ENCODE results near the gene GPD2.

Gene GPD2

DNA sequence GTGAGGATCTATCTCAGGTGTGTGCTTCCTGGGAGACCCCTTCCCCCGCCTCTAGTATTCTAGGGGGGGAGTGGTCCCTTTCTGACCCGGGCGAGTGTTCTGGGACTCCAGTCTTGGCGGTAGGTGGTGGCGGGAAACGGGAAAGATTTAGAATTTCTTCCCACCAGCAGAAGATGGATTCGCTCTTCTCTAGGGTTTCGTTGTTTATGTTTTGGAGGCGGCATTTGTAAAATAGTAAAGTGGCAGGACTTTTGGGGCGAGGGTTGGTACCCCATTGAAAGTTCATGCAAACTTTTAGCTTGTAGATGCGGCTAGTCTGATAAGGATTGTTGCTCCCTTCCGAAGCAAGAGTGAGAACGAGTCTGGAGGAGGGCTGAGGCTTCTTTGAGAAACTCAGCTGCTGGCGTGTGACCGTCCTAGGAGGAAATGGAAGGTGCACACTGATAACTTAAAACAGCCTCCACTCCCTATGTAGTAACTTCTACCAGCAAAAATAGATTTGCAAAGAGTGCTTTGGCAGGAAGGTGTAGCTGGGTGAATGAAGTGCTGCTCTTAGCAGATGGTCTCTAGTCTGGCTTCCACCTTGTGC, 412 bp downstream of the GPD2 start:
- H3K27me3 ChIP-seq (ENCODE audit: control insufficient read depth in 1 of 2, insufficient read depth in 1 of 2, low read length in 2 of 2): no peaks in the 10 kb centered on the region

DNA sequence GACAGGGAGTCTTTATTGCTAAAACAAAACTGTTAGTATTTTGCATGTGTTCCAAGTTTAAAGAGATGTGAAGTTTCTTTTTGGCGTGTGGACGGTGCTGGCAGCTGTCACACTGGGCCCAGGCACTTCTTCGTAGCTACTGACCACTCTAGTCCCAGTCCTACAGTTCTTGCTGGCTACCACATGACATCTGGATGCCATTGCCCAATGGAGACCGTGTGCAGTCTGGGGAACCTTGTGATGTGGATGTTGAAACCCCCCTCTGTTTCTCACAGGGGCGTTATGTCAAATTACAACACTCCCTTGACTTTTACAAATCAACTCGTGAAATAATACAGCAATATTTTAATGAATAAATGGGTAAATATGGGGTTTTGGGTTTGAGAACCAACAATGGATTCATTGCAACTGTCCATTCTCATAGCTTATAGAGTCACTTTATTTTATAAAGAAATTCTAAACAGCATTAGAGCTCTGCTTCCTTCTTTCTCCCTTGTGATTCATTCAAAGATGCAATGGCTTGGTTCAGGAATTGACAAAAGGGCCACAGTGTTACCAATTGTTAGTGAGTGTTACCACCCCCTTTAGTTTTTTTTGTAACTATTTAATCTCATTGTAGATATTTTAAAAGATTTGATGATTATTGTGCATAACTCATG, 1.2 kb downstream of the GPD2 start:
- H3K4ac ChIP-seq (ENCODE audit: low read depth in 1 of 2, low read length in 2 of 2): no peak overlapping the region
- no peak overlapping the region for H2BK5ac ChIP-seq (ENCODE audit: low read depth, low read length, poor library complexity, severe bottlenecking)
- no peak overlapping the region for H2AK5ac ChIP-seq (ENCODE audit: low read length, severe bottlenecking)
- H3K4me2 ChIP-seq (ENCODE audit: low read length, poor library complexity, severe bottlenecking): peak overlapping the region; percentile 94
- H3K4me1 ChIP-seq (ENCODE audit: control insufficient read depth, insufficient read depth, low read depth, low read length): peaks cover 13% of the 10 kb centered on the region
- H3K9me3 ChIP-seq (ENCODE audit: control insufficient read depth, low read length): no peaks in the 10 kb centered on the region
- WGBS: 93% methylated on average over 4 of the region's 6 CpGs
- H3K36me3 ChIP-seq (ENCODE audit: control insufficient read depth in 1 of 2, insufficient read depth in 2 of 2, low read depth in 1 of 2, low read length in 2 of 2): peaks cover 2 to 9% of the 10 kb centered on the region in 2 experiments
- H2BK120ac ChIP-seq (ENCODE audit: low read depth, low read length): no peak overlapping the region
- peak overlapping the region in 1 of 2 experiments; percentile 90 for H3K4me3 ChIP-seq (ENCODE audit: insufficient read depth in 1 of 2, low read depth in 1 of 2, low read length in 2 of 2)
- H3K23ac ChIP-seq (ENCODE audit: low read length in 2 of 2): no peak overlapping the region
- no peak overlapping the region for H2BK15ac ChIP-seq (ENCODE audit: low read depth, poor library complexity, severe bottlenecking)
- H4K91ac ChIP-seq (ENCODE audit: low read length): no peak overlapping the region
- H3K79me1 ChIP-seq (replicated peaks; ENCODE audit: low read length, poor library complexity, severe bottlenecking): peaks cover 14% of the 10 kb centered on the region
- no peaks in the 10 kb centered on the region for H3K27me3 ChIP-seq (ENCODE audit: control insufficient read depth in 1 of 2, insufficient read depth in 1 of 2, low read length in 2 of 2)
- peak overlapping the region in 1 of 2 experiments; percentile 59 for H2BK12ac ChIP-seq (ENCODE audit: low read length in 2 of 2)
- no peak overlapping the region for H3K18ac ChIP-seq (ENCODE audit: low read depth in 1 of 2, low read length in 2 of 2)
- peak; percentile 76 for DNase-seq
- H3K27ac ChIP-seq (ENCODE audit: low read length, poor library complexity, severe bottlenecking): no peak overlapping the region
- peak overlapping the region; percentile 97 for H3K9ac ChIP-seq (ENCODE audit: low read length)
- H2AFZ ChIP-seq (ENCODE audit: low read depth, low read length): no peak overlapping the region
- no peak overlapping the region for H4K8ac ChIP-seq (ENCODE audit: low read length)
- H3K14ac ChIP-seq (ENCODE audit: low read length in 2 of 2): no peak overlapping the region

More for the DNA sequence above, 412 bp downstream of the GPD2 start:
- Histone ChIP-seq H3K36me3 (ENCODE audit: control insufficient read depth in 1 of 2, insufficient read depth in 2 of 2, low read depth in 1 of 2, low read length in 2 of 2) (peaks cover 2 to 7% of the 10 kb centered on the region in 2 experiments), H4K8ac (ENCODE audit: low read length) (peak overlapping the region; percentile 59), H3K9ac (ENCODE audit: low read length) (peak overlapping the region; percentile 97), H3K27ac (ENCODE audit: low read length, poor library complexity, severe bottlenecking) (peak overlapping the region; percentile 48), H3K4ac (ENCODE audit: low read depth in 1 of 2, low read length in 2 of 2) (peak overlapping the region in 1 of 2 experiments; percentile 29), H2AFZ (ENCODE audit: low read depth, low read length) (peak overlapping the region; percentile 20), H2BK12ac (ENCODE audit: low read length in 2 of 2) (peak overlapping the region in 1 of 2 experiments; percentile 7), H3K79me1 (replicated peaks; ENCODE audit: low read length, poor library complexity, severe bottlenecking) (peaks cover 14% of the 10 kb centered on the region), H2BK15ac (ENCODE audit: low read depth, poor library complexity, severe bottlenecking) (peak overlapping the region; percentile 87), H3K9me3 (ENCODE audit: control insufficient read depth, low read length) (no peaks in the 10 kb centered on the region), H3K14ac (ENCODE audit: low read length in 2 of 2) (no peak overlapping the region), H3K4me1 (ENCODE audit: control insufficient read depth, insufficient read depth, low read depth, low read length) (peaks cover 13% of the 10 kb centered on the region), H3K18ac (ENCODE audit: low read depth in 1 of 2, low read length in 2 of 2) (peak overlapping the region; percentile 61 to 94), H2BK120ac (ENCODE audit: low read depth, low read length) (no peak overlapping the region), H3K4me3 (ENCODE audit: insufficient read depth in 1 of 2, low read depth in 1 of 2, low read length in 2 of 2) (peak overlapping the region; percentile 79 to 90), H4K91ac (ENCODE audit: low read length) (no peak overlapping the region), H3K4me2 (ENCODE audit: low read length, poor library complexity, severe bottlenecking) (peak overlapping the region; percentile 94), H3K23ac (ENCODE audit: low read length in 2 of 2) (no peak overlapping the region), H2AK5ac (ENCODE audit: low read length, severe bottlenecking) (no peak overlapping the region), H2BK5ac (ENCODE audit: low read depth, low read length, poor library complexity, severe bottlenecking) (no peak overlapping the region)
- DNase-seq: peak; percentile 52
- WGBS: under 1% methylated on average over 13 of the region's 15 CpGs

DNA sequence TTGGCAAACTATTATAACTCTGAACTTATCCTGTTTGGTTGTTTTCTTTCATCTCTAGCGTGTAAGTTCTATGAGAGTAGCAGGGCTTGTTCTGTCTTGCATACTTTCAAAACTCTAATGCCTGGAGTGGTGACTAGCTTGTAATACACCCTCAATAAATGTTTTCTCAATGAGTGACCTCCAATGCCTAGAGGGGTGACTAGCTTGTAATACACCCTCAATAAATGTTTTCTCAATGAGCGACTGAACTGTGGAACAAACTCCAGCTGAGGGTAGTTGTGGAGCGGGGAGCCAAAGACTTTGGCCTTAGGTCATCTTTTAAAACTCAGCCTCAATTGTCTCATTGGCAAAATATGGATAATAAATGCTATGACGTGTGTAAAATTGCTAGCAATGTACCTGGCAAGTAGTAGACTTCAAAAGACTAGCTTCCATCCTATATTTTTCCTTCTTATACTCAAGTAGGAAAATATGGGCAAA, 1.8 kb downstream of the GPD2 start:
- Histone ChIP-seq H3K27ac (ENCODE audit: low read length, poor library complexity, severe bottlenecking) (no peak overlapping the region), H3K36me3 (ENCODE audit: control insufficient read depth in 1 of 2, insufficient read depth in 2 of 2, low read depth in 1 of 2, low read length in 2 of 2) (peaks cover 2 to 9% of the 10 kb centered on the region in 2 experiments), H2AFZ (ENCODE audit: low read depth, low read length) (no peak overlapping the region), H4K8ac (ENCODE audit: low read length) (no peak overlapping the region), H2BK120ac (ENCODE audit: low read depth, low read length) (no peak overlapping the region), H2AK5ac (ENCODE audit: low read length, severe bottlenecking) (no peak overlapping the region), H3K79me1 (replicated peaks; ENCODE audit: low read length, poor library complexity, severe bottlenecking) (peaks cover 16% of the 10 kb centered on the region), H3K4me2 (ENCODE audit: low read length, poor library complexity, severe bottlenecking) (no peak overlapping the region), H2BK5ac (ENCODE audit: low read depth, low read length, poor library complexity, severe bottlenecking) (no peak overlapping the region), H3K27me3 (ENCODE audit: control insufficient read depth in 1 of 2, insufficient read depth in 1 of 2, low read length in 2 of 2) (no peaks in the 10 kb centered on the region), H4K91ac (ENCODE audit: low read length) (no peak overlapping the region), H3K14ac (ENCODE audit: low read length in 2 of 2) (no peak overlapping the region), H2BK15ac (ENCODE audit: low read depth, poor library complexity, severe bottlenecking) (no peak overlapping the region), H3K23ac (ENCODE audit: low read length in 2 of 2) (no peak overlapping the region), H2BK12ac (ENCODE audit: low read length in 2 of 2) (no peak overlapping the region), H3K9me3 (ENCODE audit: control insufficient read depth, low read length) (no peaks in the 10 kb centered on the region), H3K9ac (ENCODE audit: low read length) (peak overlapping the region; percentile 97), H3K4me1 (ENCODE audit: control insufficient read depth, insufficient read depth, low read depth, low read length) (peaks cover 13% of the 10 kb centered on the region), H3K4me3 (ENCODE audit: insufficient read depth in 1 of 2, low read depth in 1 of 2, low read length in 2 of 2) (peak overlapping the region in 1 of 2 experiments; percentile 90), H3K18ac (ENCODE audit: low read depth in 1 of 2, low read length in 2 of 2) (no peak overlapping the region), H3K4ac (ENCODE audit: low read depth in 1 of 2, low read length in 2 of 2) (no peak overlapping the region)
- WGBS: 92% methylated on average over 3 of the region's 4 CpGs
- no peak for DNase-seq

DNA sequence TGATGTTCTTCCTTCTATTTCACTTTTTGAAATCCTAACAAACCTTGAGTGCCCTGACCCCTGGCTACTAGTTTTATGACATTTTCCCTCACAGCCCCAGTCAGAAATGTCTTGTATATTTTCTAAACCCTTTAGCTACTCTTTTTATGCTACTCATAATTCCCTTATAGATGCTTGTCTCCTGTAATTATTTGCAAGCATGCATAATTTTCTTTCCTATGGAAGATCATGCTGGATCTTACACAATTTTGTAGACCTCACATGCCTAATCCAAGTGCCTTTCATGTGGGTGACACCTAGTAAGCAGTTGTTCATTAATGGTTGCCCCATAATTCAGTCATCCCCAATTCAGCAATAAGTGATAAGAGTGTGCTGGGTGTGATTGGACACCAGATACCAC, 6.9 kb downstream of the GPD2 start:
- H2BK15ac ChIP-seq (ENCODE audit: low read depth, poor library complexity, severe bottlenecking): no peak overlapping the region
- H3K27ac ChIP-seq (ENCODE audit: low read length, poor library complexity, severe bottlenecking): no peak overlapping the region
- H3K9ac ChIP-seq (ENCODE audit: low read length): no peak overlapping the region
- no peak for DNase-seq
- no peak overlapping the region for H3K4me3 ChIP-seq (ENCODE audit: insufficient read depth in 1 of 2, low read depth in 1 of 2, low read length in 2 of 2)
- H3K4me2 ChIP-seq (ENCODE audit: low read length, poor library complexity, severe bottlenecking): no peak overlapping the region
- H3K18ac ChIP-seq (ENCODE audit: low read depth in 1 of 2, low read length in 2 of 2): no peak overlapping the region
- H3K9me3 ChIP-seq (ENCODE audit: control insufficient read depth, low read length): no peaks in the 10 kb centered on the region
- H3K27me3 ChIP-seq (ENCODE audit: control insufficient read depth in 1 of 2, insufficient read depth in 1 of 2, low read length in 2 of 2): no peaks in the 10 kb centered on the region
- H3K79me1 ChIP-seq (replicated peaks; ENCODE audit: low read length, poor library complexity, severe bottlenecking): peaks cover 30% of the 10 kb centered on the region
- H3K36me3 ChIP-seq (ENCODE audit: control insufficient read depth in 1 of 2, insufficient read depth in 2 of 2, low read depth in 1 of 2, low read length in 2 of 2): peaks cover 2 to 9% of the 10 kb centered on the region in 2 experiments
- no peak overlapping the region for H2AK5ac ChIP-seq (ENCODE audit: low read length, severe bottlenecking)
- no peak overlapping the region for H2BK12ac ChIP-seq (ENCODE audit: low read length in 2 of 2)
- no peak overlapping the region for H3K4ac ChIP-seq (ENCODE audit: low read depth in 1 of 2, low read length in 2 of 2)
- H4K91ac ChIP-seq (ENCODE audit: low read length): no peak overlapping the region
- H2AFZ ChIP-seq (ENCODE audit: low read depth, low read length): no peak overlapping the region
- peaks cover 8% of the 10 kb centered on the region for H3K4me1 ChIP-seq (ENCODE audit: control insufficient read depth, insufficient read depth, low read depth, low read length)
- H4K8ac ChIP-seq (ENCODE audit: low read length): no peak overlapping the region
- H3K14ac ChIP-seq (ENCODE audit: low read length in 2 of 2): no peak overlapping the region
- no peak overlapping the region for H2BK120ac ChIP-seq (ENCODE audit: low read depth, low read length)
- H3K23ac ChIP-seq (ENCODE audit: low read length in 2 of 2): no peak overlapping the region
- H2BK5ac ChIP-seq (ENCODE audit: low read depth, low read length, poor library complexity, severe bottlenecking): no peak overlapping the region

Data from mesenchymal stem cell (in vitro differentiated cells and primary cell).